T-helper 2 cell treated with Interferon-gamma antibody and Interleukin-4, amounts not matched to agents 5 μg/mL and 100 μg/mL, for 36 hours (primary cell): ENCODE results near the gene ZNF213.
"Not testable (repeated sequence)": the region's sequence is repeated elsewhere in the genome, so short reads cannot be mapped to it uniquely, and the experiment has no call there.

Source experiments
- DNase-seq: peaks from one replicate; pipeline ENCODE4 v3.0.0; 2021; ENCODE audit warnings: low spot score
- H3K27ac Mint-ChIP-seq: one replicate; pipeline ENCODE4 v1.8.0; 2021; ENCODE audit warnings: mild to moderate bottlenecking, mixed read lengths
- H3K27me3 Mint-ChIP-seq: one replicate; pipeline ENCODE4 v1.8.0; 2021; ENCODE audit warnings: low read depth, mixed read lengths
- H3K36me3 Mint-ChIP-seq: one replicate; pipeline ENCODE4 v1.8.0; 2021; ENCODE audit warnings: low read depth, mixed read lengths
- H3K4me1 Mint-ChIP-seq: one replicate; pipeline ENCODE4 v1.8.0; 2021; ENCODE audit warnings: low read depth, mixed read lengths
- H3K4me3 Mint-ChIP-seq: one replicate; pipeline ENCODE4 v1.8.0; 2022; ENCODE audit warnings: mild to moderate bottlenecking, moderate library complexity, mixed read lengths
- H3K9me3 Mint-ChIP-seq: one replicate; pipeline ENCODE4 v1.8.0; 2021; ENCODE audit warnings: mixed read lengths

Gene ZNF213

DNA sequence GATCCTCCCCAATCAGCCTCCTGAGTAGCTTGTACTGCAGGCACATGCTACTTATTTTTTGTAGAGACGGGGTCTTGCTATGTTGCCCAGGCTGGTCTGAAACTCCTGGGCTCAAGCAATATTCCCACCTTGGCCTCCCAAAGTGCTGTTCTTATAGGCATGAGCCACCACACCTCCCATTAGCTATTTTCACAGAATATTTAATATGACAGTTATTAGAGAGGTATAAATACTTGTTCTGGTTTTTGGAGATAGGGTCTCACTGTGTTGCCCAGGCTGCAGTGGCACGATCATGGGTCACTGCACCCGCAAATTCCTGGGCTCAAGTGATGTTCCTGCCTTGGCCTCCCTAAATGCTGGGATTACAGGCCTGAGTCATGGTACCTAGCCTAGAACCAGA is 21.1 kb downstream of the ZNF213 start:
- no peak for DNase-seq
- H3K4me1 Mint-ChIP-seq: peaks cover 39% of the 10 kb centered on the region
- peaks cover 41% of the 10 kb centered on the region for H3K27me3 Mint-ChIP-seq
- H3K36me3 Mint-ChIP-seq: peaks cover 1% of the 10 kb centered on the region
- no peak overlapping the region for H3K4me3 Mint-ChIP-seq
- no peak overlapping the region for H3K27ac Mint-ChIP-seq
- H3K9me3 Mint-ChIP-seq: no peaks in the 10 kb centered on the region

DNA sequence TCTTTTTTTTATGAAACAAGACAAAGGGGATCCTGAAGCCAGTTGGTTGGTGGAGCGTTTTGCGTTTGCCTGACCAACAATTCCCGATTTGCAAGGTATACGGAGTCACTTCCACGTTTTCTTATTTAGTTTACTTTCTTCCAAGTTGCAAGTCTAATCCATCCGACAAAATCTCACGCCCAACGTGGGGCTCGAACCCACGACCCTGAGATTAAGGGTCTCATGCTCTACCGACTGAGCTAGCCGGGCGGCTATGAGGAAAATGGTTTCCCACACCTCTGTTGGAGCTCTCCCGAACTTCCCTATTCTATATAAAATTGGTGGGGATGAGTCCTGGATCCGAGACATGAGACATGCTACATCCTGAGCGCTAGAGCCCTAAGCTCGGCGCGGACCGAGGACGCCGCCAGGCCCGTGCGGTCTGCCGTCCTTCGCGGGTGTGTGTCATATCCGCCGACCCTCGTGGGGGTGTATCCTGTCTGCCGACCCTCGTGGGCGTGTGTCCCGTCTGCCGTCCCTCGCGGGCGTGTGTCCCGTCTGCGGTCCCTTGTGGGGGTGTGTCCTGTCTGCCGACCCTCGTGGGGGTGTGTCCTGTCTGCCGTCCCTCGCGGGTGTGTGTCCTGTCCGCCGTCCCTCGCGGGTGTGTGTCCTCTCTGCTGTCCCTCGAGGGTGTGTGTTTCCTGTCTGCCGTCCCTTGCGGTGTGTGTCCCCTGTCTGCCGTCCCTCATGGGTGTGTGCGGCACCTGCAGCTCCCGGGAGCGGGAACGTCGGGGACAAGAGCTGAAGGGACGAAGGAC is 22.6 kb downstream of the ZNF213 start:
- Mint-ChIP-seq H3K4me3 (peak overlapping the region; percentile 85), H3K4me1 (peaks cover 36% of the 10 kb centered on the region), H3K9me3 (no peaks in the 10 kb centered on the region), H3K27ac (peak overlapping the region; percentile 67), H3K36me3 (peaks cover 1% of the 10 kb centered on the region), H3K27me3 (peaks cover 34% of the 10 kb centered on the region)
- DNase-seq: peak; percentile 57

DNA sequence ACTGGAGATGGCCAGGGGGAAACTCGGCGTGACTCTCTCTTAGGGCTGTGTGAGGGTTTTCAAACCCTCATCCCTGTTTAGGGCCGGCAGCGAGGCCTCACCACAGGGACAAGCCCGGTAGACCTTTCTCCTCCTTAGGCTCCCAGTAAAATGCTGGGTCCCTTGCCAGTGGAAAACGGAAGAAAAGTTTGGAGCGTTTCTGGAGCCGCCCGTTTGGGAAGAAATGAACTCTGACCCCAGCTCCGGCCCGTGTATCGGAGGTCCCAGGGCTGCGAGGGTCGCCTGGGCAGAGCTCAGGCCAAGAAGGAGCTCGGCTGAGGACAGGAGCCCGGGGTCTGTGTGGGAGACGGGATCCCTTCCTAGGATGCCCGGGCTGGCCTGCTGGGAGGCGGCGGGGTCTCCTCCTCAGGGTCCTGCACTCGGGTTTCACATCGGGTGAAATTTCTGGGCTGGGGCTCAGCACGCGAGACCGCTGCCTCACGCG is 23.2 kb downstream of the ZNF213 start:
- no peak for DNase-seq
- Mint-ChIP-seq H3K27me3 (peaks cover 34% of the 10 kb centered on the region), H3K4me1 (peaks cover 34% of the 10 kb centered on the region), H3K27ac (peak overlapping the region; percentile 67), H3K9me3 (no peaks in the 10 kb centered on the region), H3K4me3 (peak overlapping the region; percentile 85), H3K36me3 (peaks cover 1% of the 10 kb centered on the region)

GRCh38 chr16:3158510-3159314 is 23.9 kb downstream of the ZNF213 start:
- DNase-seq: peak; percentile 72
- H3K9me3 Mint-ChIP-seq: no peaks in the 10 kb centered on the region
- peak overlapping the region; percentile 87 for H3K27ac Mint-ChIP-seq
- H3K4me3 Mint-ChIP-seq: peak overlapping the region; percentile 91
- peaks cover 1% of the 10 kb centered on the region for H3K36me3 Mint-ChIP-seq
- H3K4me1 Mint-ChIP-seq: peaks cover 35% of the 10 kb centered on the region
- H3K27me3 Mint-ChIP-seq: peaks cover 34% of the 10 kb centered on the region

GRCh38 chr16:3161235-3162018 is 26.6 kb downstream of the ZNF213 start:
- H3K27me3 Mint-ChIP-seq: peaks cover 26% of the 10 kb centered on the region
- no peaks in the 10 kb centered on the region for H3K9me3 Mint-ChIP-seq
- H3K27ac Mint-ChIP-seq: no peak overlapping the region
- H3K36me3 Mint-ChIP-seq: peaks cover 1% of the 10 kb centered on the region
- peak overlapping the region; percentile 45 for H3K4me3 Mint-ChIP-seq
- peaks cover 37% of the 10 kb centered on the region for H3K4me1 Mint-ChIP-seq
- no peak for DNase-seq

GRCh38 chr16:3164121-3164991 is 29.5 kb downstream of the ZNF213 start:
- Mint-ChIP-seq H3K27me3 (peaks cover 23% of the 10 kb centered on the region), H3K36me3 (no peaks in the 10 kb centered on the region), H3K4me1 (peaks cover 21% of the 10 kb centered on the region), H3K4me3 (no peak overlapping the region), H3K9me3 (no peaks in the 10 kb centered on the region), H3K27ac (no peak overlapping the region)
- no peak for DNase-seq

DNA sequence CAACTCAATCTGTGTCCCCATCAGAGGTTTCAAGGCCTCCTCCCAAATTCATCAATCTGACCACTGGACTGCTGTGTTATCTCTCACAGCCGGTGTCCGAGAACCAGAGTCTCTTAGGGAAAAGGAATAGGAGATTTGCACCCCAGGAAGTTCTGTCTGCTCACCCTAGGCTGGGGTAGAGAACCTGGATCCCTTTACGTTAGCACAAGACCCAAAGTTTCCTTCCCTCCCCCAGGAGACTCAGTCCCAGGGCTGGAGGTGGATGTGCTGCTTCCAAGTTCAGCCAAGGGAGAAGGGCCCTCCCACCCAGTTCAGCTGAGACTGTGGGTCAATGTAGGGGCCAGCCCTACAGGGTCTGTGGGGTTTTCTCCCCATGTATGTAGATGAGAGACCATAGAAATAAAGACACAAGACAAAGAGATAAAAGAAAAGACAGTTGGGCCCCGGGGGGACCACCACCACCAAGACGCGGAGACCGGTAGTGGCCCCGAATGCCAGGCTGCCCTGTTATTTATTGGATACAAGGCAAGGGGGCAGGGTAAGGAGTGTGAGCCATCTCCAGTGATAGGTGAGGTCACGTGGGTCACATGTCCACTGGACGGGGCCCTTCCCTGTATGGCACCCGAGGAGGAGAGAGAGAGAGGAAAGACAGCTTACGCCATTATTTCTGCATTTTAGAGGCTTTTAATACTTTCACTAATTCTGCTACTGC is 30.4 kb downstream of the ZNF213 start:
- Mint-ChIP-seq H3K27ac (peak overlapping the region; percentile 73), H3K9me3 (no peaks in the 10 kb centered on the region), H3K27me3 (peaks cover 31% of the 10 kb centered on the region), H3K4me3 (peak overlapping the region; percentile 48), H3K36me3 (no peaks in the 10 kb centered on the region), H3K4me1 (peaks cover 16% of the 10 kb centered on the region)
- DNase-seq: no peak

DNA sequence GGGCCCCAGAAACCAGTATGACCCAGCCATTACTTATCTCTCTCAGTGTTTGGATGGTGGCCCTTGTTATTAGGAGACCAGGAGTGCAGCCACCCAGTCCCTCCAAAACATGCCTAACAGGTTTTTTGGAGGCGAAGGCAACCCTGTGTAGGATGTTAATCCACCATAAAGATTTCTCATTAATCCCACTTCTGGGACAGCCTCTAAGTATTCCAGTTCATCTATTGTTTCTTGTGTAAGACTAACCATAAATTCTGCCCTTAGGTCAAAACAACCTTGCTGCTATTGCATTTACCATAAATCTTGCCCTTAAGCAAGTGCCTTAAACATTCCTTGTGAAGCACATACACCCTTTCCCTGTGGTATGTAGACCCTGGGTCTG is 31.7 kb downstream of the ZNF213 start:
- Mint-ChIP-seq H3K4me3 (no peak overlapping the region), H3K9me3 (no peaks in the 10 kb centered on the region), H3K36me3 (peaks cover 1% of the 10 kb centered on the region), H3K27ac (no peak overlapping the region), H3K4me1 (peaks cover 23% of the 10 kb centered on the region), H3K27me3 (peaks cover 43% of the 10 kb centered on the region)
- no peak for DNase-seq

DNA sequence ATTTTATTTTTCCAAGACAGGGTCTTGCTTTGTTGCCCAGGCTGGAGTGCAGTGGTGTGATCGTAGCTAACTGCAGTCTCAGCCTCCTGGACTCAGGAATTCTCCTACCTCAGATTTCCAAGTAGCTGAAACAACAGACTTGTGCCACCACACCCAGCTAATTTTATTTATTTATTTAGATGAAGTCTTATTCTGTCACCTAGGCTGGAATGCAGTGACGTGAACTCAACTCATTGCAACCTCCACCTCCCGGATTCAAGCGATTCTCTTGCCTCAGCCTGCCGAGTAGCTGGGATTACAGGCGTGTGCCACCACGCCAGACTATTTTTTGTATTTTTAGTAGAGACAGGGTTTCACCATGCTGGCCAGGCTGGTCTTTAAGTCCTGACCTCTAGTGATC is 33.9 kb downstream of the ZNF213 start:
- DNase-seq, H3K36me3 Mint-ChIP-seq, H3K27ac Mint-ChIP-seq, H3K4me3 Mint-ChIP-seq, H3K9me3 Mint-ChIP-seq: not testable (repeated sequence)
- peaks cover 52% of the 10 kb centered on the region for H3K27me3 Mint-ChIP-seq
- peaks cover 30% of the 10 kb centered on the region for H3K4me1 Mint-ChIP-seq

GRCh38 chr16:3170440-3171180 is 35.8 kb downstream of the ZNF213 start:
- peaks cover 69% of the 10 kb centered on the region for H3K27me3 Mint-ChIP-seq
- peaks cover 1% of the 10 kb centered on the region for H3K36me3 Mint-ChIP-seq
- H3K4me1 Mint-ChIP-seq: peaks cover 30% of the 10 kb centered on the region
- no peaks in the 10 kb centered on the region for H3K9me3 Mint-ChIP-seq
- no peak overlapping the region for H3K27ac Mint-ChIP-seq
- no peak for DNase-seq
- peak overlapping the region; percentile 70 for H3K4me3 Mint-ChIP-seq

DNA sequence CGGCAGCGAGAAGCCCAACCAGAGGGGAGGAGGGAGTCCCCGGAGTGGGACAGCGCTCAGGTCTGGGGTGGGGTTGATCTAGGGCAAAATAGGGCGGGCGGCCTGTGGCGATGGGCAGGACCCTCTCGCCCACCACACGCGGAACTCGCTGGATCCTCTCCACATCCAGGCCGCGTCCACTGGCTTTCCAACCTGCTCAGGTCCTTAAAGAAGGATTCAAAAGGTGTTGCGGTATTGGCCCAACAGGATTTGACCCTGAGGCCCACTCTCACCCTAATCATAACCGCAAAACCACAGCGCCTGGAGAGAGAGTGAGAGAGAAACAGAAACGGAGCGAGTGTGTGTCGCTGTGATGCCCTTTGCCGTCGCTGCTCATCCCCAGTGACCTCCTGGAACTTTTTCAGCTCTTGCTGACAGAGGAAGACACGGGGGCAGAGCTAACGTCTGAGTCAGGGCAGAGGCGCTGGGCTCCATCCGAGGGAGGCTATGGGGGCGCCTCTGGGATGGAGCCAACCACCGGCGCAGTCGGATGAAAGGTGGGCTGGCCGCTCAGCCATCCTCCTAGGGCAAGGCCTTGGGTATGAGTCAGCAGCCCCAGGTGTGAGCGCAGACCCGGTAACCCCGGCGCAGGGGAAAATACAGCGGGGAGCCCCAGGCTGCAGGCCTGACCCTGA is 36.5 kb downstream of the ZNF213 start:
- peak; percentile 55 for DNase-seq
- peak overlapping the region; percentile 65 for H3K27ac Mint-ChIP-seq
- H3K36me3 Mint-ChIP-seq: peaks cover 1% of the 10 kb centered on the region
- H3K9me3 Mint-ChIP-seq: no peaks in the 10 kb centered on the region
- H3K4me3 Mint-ChIP-seq: peak overlapping the region; percentile 70
- peaks cover 76% of the 10 kb centered on the region for H3K27me3 Mint-ChIP-seq
- peaks cover 30% of the 10 kb centered on the region for H3K4me1 Mint-ChIP-seq
